Upper lobe of left lung (tissue), 4 donors: ENCODE measurements around the gene KRT82.

Experiments
- CTCF ChIP-seq, 6 experiments: fragments of 450-650 bp in 4 of 6; fragments of 200-600 bp in 2 of 6; sonication (generic) in 2 of 6; IDR thresholded peaks; one replicate each; pipeline ENCODE4 v1.5.1; 2016 to 2019; ENCODE audit warnings: antibody characterized with exemption in 6 of 6
- POLR2A ChIP-seq, 4 donors: fragments of 450-650 bp; IDR thresholded peaks; one replicate each; pipeline ENCODE4 v1.5.1; 2016 to 2017; ENCODE audit warnings: antibody characterized with exemption in 4 of 4, mild to moderate bottlenecking in 2 of 4
- POLR2AphosphoS5 ChIP-seq, 2 donors: sonication (generic); formaldehyde crosslinking; IDR thresholded peaks; one replicate each; pipeline ENCODE4 v1.5.1; 2017; ENCODE audit warnings: antibody characterized with exemption in 2 of 2

GRCh38 chr12:52392465-52393007, 13.6 kb downstream of the KRT82 start:
- no peak for TF ChIP-seq CTCF (IDR thresholded peaks at IDR 0.05)
- no peak for TF ChIP-seq POLR2A (IDR thresholded peaks at IDR 0.05)
- no peak for TF ChIP-seq POLR2AphosphoS5 (IDR thresholded peaks at IDR 0.05)
